Stimulated activated CD8-positive, alpha-beta memory T cell treated with anti-CD3 and anti-CD28 coated beads, Interleukin-15, amount 100 ng/mL, for 1 hour (primary cell): Measurements from ENCODE around the gene ATP11C.
A peak's percentile ranks its signal among the peaks of the same experiment; 100 is the strongest.

Source experiments
- DNase-seq: peaks from one replicate; pipeline ENCODE4 v3.0.0-alpha.2; 2020; ENCODE audit warnings: low read depth

Gene ATP11C

GRCh38 chrX:139802048-139802447, 130.8 kb downstream of the ATP11C start:
- no peak for DNase-seq

GRCh38 chrX:139801397-139801813, 131.4 kb downstream of the ATP11C start:
- no peak for DNase-seq

- DNase-seq = no peak
Observed at GRCh38 chrX:139798701-139799100, 134.2 kb downstream of the ATP11C start.

GRCh38 chrX:139795196-139795595, 137.7 kb downstream of the ATP11C start:
- no peak for DNase-seq

- no peak for DNase-seq
Observed at GRCh38 chrX:139787601-139788000, 145.3 kb downstream of the ATP11C start.

- no peak for DNase-seq
Observed at GRCh38 chrX:139784807-139785206, 148.0 kb downstream of the ATP11C start.

- DNase-seq = no peak
Observed at GRCh38 chrX:139783959-139784358, 148.9 kb downstream of the ATP11C start.

GRCh38 chrX:139783030-139783429, 149.8 kb downstream of the ATP11C start:
- DNase-seq = no peak

GRCh38 chrX:139776599-139776998, 156.3 kb downstream of the ATP11C start:
- no peak for DNase-seq

- DNase-seq = no peak
Observed at GRCh38 chrX:139770366-139770765, 162.5 kb downstream of the ATP11C start.

GRCh38 chrX:139766545-139766983, 166.3 kb downstream of the ATP11C start:
- DNase-seq = peak; percentile 1

- DNase-seq = no peak
Observed at GRCh38 chrX:139762400-139763183, 170.3 kb downstream of the ATP11C start.

GRCh38 chrX:139759637-139760036, 173.2 kb downstream of the ATP11C start:
- no peak for DNase-seq

GRCh38 chrX:139758809-139759208, 174.0 kb downstream of the ATP11C start:
- no peak for DNase-seq

- DNase-seq = no peak
Observed at GRCh38 chrX:139758250-139758649, 174.6 kb downstream of the ATP11C start.

GRCh38 chrX:139751053-139751452, 181.8 kb downstream of the ATP11C start:
- no peak for DNase-seq

- no peak for DNase-seq
Observed at GRCh38 chrX:139750390-139750789, 182.5 kb downstream of the ATP11C start.

- no peak for DNase-seq
Observed at GRCh38 chrX:139739138-139739537, 193.7 kb downstream of the ATP11C start.

GRCh38 chrX:139738581-139738980, 194.3 kb downstream of the ATP11C start:
- DNase-seq = no peak

GRCh38 chrX:139736151-139736550, 196.7 kb downstream of the ATP11C start:
- DNase-seq = no peak

GRCh38 chrX:139734996-139735395, 197.9 kb downstream of the ATP11C start:
- no peak for DNase-seq

- DNase-seq = no peak
Observed at GRCh38 chrX:139725720-139726119, 207.1 kb downstream of the ATP11C start.

GRCh38 chrX:139724626-139725025, 208.2 kb downstream of the ATP11C start:
- no peak for DNase-seq

- no peak for DNase-seq
Observed at GRCh38 chrX:139720979-139721378, 211.9 kb downstream of the ATP11C start.
